GM21528 (cell line): ENCODE data around the gene SLC43A2.
"Not testable (repeated sequence)": the region's sequence is repeated elsewhere in the genome, so short reads cannot be mapped to it uniquely, and the experiment has no call there.

Source experiments
- ATAC-seq: cut with Tn5 transposase; IDR thresholded peaks from one replicate; pipeline ENCODE4 v1.9.1; 2021; ENCODE audit warnings: mild to moderate bottlenecking, moderate library complexity; ENCODE audit not compliant: unreplicated experiment, low FRiP score

SLC43A2 gene

GRCh38 chr17:1627982-1628855 is at the start of gene SLC43A2:
TSS of gene SLC43A2 (minus strand) at chr17:1628834. CDS start at chr17:1627874, 960 bp downstream.
- ATAC-seq: peak; percentile 55

DNA sequence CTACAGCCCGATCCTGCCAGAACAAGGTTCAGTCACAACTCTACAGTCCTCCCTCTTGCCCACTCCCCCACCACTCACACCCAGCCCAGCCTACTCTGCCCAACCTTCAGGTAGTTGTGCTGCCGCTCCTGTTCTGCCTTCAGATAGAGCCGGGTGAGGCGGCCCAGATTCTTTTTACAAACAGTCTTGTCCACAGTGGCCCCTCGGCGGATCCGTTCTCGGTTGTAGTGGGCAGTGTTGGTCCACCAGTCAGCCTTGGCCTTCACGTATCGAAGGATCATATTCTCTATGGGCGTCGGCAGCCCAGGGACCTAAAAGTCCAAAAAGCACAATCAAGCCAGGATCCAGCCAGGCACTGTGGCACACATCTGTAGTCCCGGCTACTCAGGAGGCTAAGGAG is 47.8 kb upstream of the SLC43A2 start:
- ATAC-seq: no peak

- ATAC-seq: no peak
These were observed 44.6 kb upstream of the SLC43A2 start for GRCh38 chr17:1673041-1673785.

DNA sequence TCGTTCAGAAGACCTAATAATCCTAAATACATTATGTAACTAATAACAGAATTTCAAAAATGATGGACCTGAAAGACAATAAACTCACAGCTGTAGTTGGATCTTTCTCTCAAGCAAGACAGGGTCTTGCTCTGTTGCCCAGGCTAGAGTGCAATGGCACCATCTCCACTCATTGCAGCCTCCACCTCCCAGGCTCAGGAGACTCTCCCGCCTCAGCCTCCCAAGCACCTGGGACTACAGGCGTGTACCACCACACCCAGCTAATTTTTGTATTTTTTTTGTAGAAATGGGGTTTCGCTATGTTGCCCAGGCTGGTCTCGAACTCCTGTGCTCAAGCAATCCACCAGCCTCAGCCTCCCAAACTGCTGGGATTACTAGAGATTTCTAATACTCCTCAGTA is 35.3 kb upstream of the SLC43A2 start:
- ATAC-seq: not testable (repeated sequence)

GRCh38 chr17:1661045-1661444 is 32.4 kb upstream of the SLC43A2 start:
- no peak for ATAC-seq

- ATAC-seq: no peak
These were observed 29.5 kb upstream of the SLC43A2 start for GRCh38 chr17:1658100-1658499.

- ATAC-seq: no peak
These were observed 25.1 kb upstream of the SLC43A2 start for GRCh38 chr17:1653735-1654134.

DNA sequence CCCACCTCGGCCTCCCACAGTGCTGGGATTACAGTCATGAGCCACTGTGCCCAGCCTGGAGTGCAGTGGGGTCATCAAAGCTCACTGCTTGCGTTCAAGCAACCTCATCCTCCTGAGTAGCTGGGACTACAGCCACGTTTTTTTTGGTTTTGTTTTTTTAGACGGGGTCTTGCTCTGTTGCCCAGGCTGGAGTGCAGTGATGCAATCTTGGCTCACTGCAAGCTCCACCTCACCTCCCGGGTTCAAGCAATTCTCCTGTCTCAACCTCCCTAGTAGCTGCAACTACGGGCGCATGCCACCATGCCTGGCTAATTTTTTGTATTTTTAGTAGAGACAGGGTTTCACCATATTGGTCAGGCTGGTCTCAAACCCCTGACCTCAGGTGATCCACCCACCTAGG is 24.2 kb upstream of the SLC43A2 start:
- ATAC-seq: not testable (repeated sequence)

- ATAC-seq: no peak
These were observed 22.9 kb upstream of the SLC43A2 start for GRCh38 chr17:1651559-1651844.

- ATAC-seq: no peak
These were observed 22.3 kb upstream of the SLC43A2 start for GRCh38 chr17:1650731-1651558.

DNA sequence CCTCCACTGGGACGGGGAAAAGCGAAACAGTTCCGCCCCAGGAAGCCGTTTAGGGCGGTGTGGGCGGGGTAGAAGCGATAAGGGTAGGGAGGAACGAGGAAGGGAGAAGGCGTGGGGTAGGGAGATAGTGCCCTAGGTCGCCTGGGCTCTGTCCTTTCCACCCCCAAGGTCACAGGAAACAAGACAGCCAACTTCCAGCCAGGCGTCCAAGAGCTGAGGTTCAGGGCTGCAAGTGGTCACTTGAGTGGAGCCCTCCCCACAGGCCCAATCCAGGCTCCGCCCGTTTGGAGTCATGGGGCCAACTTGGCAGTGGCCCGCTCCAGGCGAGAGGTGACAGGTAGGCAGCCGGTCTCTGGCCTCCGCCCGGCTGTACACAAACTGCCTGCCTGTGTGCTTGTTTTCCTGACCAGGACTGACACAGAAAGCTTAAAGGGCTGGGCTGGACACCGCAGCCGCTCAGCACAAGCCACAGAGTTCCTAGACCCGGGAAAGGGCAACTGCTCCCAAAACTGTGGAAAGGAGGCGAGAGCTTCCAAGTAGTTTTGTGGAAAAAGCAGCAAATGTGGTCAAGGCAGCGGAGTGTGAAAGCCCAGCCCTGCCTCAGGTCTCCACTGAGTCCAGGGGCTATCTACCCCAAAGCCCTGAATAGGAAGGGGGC is 21.3 kb upstream of the SLC43A2 start, which contains the start of gene RILP:
RILP (minus strand) TSS at position 23 of the 658 bp plus-strand sequence. CDS start 62 bp downstream, outside the sequence.
- ATAC-seq: no peak

- ATAC-seq: peak; percentile 46
These were observed 20.6 kb upstream of the SLC43A2 start for GRCh38 chr17:1648963-1649843.

DNA sequence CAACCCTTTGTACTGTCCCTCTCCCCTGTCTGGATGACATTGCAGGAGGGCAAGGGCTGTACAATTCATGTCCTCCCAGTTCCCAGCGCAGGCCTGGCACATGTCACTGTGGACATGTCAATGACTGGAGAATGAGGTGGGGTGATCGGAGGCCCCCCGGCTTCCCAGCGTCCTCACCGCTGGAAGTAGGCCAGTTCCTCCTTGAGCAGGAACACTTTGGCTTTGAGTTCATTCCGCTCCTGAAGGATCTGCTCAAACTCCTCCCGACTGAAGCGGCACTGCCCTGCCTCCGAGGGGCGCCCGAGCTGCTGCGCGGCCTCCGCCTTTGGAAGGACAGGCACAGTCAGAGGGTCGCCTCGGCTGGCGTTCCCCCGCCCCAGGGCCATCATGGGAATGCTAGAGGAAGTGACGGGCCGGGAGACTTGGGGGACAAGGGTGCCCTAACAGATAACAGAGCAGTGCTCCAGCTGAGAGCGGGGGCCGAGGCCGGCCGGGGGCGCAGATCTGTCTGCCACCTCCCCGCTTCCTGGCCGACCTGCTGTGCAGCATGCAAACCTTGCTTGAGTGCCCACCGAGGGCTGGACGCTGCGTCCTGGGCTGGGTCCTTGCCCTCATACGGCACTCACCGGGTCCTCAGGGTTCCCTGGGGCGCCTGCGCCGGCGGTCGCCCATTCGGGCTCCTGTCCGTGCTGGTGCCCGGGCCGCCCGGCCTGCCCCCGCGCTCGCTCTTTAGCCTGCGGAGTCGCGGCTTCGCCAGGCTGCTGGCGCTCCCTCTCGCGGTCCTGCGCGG is 19.7 kb upstream of the SLC43A2 start:
- peak; percentile 46 for ATAC-seq

DNA sequence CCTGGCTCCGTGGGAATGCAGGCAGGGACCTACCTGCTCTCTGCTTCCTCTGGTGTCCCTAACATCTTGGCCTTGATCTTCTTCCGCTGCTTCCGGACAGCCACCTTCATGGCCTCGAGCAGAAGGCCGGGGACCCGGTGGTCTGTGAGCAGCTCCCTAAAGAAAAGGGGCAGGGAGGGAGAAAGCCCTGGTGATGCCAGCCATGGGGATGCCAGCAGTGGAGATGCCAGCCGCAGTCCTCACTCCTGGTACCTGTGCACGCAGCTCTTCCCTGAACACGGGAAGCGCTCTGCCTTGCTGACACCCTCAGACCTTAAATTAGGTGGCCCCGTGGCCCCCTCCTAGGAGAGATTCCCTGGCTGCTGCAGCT is 19.2 kb upstream of the SLC43A2 start:
- no peak for ATAC-seq

GRCh38 chr17:1646199-1646875 is 17.7 kb upstream of the SLC43A2 start:
- no peak for ATAC-seq

- ATAC-seq: no peak
These were observed 16.9 kb upstream of the SLC43A2 start, which contains the start of gene SCARF1 for GRCh38 chr17:1645207-1646171. TSS of gene SCARF1 (minus strand) at chr17:1645732. CDS start at chr17:1645697, 35 bp downstream.
